Stimulated activated CD8-positive, alpha-beta memory T cell treated with anti-CD3 and anti-CD28 coated beads, Interleukin-15, amount 100 ng/mL, for 4 hours (primary cell): ENCODE results near the gene UBE2E3.
"Not testable (repeated sequence)": the region's sequence is repeated elsewhere in the genome, so short reads cannot be mapped to it uniquely, and the experiment has no call there.

Source experiments
- DNase-seq, 2 donors: peaks; one replicate each; pipeline ENCODE4 v3.0.0-alpha.2; 2020; ENCODE audit warnings: low read depth in 2 of 2

Gene UBE2E3

DNA sequence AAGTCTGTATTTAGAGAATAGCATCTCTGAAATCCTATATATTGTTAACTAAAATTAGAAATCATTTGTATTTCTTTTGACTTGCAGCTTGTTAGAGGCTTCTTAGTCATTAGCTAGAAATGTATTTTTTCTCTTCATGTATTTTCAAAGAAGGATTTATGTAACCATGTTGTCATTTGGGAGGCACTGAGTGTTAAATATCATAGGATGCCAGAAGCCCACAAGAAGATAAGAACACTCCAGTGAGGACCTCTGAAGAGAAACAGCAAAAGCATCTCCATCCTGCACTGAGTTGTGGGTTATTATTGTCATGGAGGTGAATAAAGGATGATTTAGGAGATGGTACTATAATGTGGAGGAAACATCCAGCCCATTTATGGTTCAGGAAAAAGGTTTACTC lies 93.5 kb downstream of the UBE2E3 start:
- DNase-seq, result no peak

DNA sequence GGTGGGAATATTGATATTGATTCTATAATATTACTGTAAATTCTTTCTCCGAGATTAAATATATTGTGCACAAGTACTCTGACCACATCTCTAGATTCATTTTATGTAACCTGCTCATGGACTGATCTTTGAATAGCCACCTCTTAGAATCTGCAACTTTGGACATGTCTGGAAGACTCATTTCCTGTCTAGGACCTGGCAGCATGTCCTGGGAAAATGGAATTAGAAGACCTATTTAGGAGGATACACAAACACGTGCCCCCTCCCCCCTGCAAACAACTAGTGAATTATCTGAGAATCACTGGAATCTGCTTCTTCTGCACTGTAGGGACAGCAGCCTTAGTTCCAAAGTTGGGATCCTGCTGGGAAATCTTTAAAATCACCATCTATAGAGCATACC lies 94.1 kb downstream of the UBE2E3 start:
- DNase-seq, result no peak

DNA sequence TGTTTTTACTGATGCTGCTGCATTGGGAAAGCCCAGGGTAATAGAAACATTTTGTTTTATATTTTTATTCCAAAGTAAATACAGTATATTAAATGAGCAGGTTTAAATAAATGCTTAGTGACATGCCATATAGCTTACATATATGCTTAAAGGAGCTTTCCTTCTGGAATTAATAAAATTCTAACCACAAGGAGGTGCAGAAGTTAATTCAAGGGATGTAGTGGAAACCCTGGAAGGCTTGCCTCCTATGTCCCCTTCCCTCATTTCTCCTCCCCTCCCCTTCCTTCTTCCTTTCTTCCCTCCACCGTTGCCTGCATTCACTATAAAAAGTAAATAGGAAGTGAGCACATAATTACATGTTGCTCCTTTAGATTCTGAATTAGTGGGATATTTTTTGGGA lies 96.3 kb downstream of the UBE2E3 start:
- DNase-seq, result no peak

DNA sequence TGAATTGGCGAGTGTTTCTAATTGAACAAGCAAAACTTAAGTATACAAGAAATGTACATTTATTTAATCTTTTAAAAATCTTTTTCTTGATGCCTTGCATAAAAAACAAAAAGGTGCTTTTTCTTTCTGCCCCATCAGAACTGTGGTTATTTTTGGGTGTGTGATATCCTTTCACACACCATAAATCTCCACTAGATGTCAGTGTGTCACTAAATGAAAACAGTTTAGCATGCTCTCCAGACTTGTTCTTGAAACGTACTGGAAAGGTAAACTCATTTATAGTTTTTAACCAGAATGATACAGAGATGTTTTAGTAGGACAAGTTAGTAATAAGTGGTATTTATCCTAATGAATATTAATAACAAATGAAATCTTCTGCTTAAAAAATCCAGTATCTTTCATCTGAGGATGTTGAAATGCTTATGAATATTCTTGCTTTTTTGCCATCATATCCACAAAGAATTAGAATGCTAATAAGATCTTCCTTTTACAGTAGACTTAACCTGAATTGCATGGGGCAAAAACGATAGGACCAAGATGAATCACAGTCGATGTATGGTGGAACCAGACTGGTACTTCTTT lies 96.8 kb downstream of the UBE2E3 start:
- DNase-seq, result no peak

DNA sequence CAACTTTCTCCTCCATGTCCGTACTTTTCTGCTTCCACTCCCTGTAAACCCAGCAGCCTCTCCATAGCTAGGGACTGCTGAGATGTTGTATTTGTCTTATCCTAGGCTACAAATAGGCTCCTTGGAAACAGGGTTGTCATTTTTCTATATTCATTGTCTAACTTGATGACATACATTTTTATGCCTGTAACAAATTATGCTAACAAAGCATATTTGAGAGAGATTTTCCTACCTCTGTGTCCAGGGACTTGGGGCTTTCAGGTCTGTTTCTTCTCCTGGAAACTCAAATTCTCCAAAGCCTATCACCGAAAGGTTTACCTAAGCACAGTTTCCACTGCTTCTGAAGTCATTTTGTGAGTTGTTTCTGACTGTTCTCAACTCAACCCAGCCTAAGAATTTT lies 102.7 kb downstream of the UBE2E3 start:
- DNase-seq, result no peak

DNA sequence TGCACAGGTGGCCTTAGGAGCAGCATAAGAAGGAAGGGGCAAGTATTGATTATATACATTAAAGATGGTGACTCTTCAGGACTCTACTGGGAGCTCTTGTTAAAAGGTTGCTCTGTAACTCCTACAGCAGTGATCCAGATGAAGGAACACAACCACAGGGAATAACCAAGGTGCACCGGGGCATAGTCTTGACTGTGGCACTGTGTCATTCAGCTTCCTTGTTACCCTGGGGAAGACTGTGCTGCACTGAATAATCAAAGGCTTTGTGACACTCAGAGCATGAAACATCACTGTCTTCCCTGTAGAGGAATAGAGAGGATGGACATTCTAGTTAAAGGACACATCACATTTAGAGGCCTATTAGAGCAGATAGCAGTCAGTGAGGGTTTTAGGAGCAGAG lies 105.3 kb downstream of the UBE2E3 start:
- DNase-seq, result no peak

DNA sequence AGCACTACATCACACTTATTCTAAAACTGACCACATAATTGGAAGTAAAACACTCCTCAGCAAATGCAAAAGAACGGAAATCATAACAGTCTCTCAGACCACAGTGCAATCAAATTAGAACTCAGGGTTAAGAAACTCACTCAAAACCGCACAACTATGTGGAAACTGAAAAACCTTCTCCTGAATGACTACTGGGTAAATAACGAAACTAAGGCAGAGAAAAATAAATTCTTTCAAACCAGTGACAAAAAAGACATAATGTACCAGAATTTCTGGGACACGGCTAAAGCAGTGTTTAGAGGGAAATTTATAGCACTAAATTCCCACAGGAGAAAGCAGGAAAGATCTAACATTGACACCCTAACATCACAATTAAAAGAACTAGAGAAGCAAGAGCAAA lies 111.5 kb downstream of the UBE2E3 start:
- not testable (repeated sequence) for DNase-seq

DNA sequence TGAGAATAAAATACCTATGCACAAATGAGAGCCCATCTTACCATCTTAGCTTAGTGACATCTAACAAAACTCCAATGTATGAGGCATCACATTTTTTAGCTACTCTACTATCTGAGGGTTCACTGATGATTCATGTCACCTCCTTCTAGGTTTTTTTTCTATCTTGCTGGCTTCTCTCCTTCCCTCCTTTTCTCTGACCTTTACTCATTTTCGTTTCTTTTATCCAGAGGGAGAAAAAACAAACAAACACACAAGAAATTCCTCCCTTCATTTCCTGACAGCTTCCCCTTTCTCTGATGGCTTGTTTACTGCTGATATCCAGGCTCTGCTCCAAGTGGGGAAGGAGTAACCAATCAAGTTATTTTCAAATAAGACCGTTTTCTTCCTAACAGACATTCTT lies 115.1 kb downstream of the UBE2E3 start:
- no peak for DNase-seq

DNA sequence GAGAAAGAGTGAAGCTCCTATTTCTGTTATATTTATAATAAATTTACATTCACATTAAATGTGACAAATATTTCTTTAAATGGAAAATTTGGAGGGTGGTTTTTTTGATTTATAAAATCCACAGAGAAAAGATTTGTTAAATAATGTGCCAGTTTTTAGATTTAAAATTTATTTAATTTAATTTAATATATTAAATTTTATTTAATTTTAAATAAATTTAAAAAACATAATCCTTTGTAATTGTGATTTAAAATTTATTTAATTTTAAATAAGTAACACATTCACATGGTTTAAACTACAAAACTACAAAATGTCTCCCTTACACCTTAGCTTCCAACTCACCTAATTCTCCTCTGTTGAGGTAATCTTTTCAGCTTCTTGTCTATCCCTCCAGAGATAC lies 123.3 kb downstream of the UBE2E3 start:
- DNase-seq, result no peak

DNA sequence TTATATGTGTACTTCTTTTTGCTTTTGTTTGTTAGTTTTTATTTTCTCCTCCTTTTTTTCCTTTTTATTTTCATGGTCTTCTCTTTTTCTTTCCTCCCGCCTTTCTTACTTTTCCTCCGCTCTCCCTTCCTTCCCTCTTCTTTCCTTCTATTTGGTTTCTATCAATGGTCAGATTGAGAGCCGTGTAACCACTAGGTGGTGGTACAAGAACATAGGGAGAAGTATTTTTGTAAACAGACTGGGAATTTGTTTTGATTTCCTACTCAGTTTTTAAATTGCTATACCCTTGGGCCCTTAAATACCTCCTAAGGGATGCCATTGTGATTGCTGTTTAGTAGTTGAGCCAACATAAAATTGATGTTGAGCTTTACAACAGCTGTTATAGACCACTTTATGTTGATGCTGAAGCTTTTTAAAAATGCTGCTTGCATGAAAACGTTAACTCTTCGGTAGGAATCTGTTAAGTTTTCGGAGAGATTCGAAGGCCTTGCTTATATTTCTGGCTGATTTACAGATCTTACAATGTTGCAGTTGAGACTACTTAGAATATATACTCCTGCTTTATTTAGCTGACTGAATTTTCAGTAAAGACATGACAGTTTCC lies 124.2 kb downstream of the UBE2E3 start:
- no peak for DNase-seq

DNA sequence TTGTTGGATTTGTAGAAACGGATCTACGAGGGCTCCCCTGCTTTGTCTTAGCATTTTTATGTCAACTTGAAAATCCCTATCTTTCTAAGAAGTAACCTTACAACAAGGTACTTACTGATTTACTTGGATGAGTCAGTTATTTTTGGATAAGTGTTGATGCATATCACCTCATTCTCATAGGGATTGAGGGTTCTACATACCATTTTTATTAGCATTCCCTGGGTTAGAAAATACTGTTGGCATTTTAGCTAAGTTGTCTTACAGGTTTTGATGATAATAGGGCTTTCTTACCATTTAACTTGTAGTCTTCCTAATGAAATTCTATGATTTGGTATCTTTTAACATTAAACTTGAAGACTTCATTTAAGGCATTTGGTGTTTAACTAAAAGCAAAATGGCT lies 125.2 kb downstream of the UBE2E3 start:
- DNase-seq, result no peak

DNA sequence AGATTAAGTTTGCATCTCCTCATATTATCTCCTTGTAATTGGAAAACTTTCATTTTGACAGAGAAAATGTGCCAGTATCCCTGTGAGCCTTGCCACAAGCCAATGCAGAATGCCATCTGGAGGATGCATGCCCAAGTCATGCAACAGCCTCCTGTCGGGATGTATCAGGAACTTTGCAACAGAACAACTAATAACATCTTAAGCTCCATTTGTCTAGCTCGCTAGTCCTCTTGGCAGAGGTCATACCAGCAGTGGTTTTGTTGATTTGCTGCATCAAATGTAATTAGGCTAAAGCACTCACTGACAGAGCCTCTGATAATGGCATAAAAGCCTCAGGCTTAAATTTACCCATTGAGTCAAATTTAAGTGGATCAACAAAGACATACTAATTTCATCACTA lies 125.8 kb downstream of the UBE2E3 start:
- no peak for DNase-seq

DNA sequence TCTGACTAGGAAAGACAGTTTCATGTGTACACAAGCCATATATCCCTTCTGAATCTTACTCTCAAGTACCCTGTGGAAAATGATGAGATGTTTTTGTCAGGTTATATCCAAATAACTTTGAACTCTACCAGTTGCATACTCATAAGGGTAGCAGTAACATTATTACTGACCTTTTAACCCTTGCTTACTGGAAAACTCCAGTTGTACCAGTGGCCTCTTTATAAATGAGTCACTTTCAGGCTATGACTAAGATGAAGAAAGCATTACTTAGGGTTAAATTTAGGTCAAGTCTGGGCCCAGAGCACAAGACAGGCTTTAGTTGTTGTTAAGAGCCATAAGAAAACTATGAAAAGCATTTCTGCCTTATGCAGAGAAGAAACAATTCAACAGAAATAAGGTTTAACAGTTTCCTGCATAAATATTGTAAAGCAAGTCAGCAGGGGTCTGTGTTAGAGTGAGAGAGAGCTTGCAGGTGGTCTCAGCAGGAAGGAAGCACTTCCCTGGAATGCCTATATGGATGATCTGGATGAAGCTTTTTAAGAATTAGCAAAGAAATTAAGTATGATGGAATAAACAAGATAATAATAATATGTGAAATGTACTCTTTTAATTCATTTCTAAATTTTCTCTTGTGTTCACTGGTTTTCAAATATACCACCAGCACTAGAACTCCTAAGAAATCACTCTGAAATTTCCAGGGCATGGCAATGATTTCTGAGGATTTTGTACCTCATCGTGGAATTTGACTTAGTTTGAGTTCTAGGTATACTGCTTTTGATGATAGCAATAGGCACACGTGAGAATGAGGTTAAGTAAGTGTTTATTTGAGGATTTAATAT lies 126.6 kb downstream of the UBE2E3 start:
- DNase-seq, result no peak

DNA sequence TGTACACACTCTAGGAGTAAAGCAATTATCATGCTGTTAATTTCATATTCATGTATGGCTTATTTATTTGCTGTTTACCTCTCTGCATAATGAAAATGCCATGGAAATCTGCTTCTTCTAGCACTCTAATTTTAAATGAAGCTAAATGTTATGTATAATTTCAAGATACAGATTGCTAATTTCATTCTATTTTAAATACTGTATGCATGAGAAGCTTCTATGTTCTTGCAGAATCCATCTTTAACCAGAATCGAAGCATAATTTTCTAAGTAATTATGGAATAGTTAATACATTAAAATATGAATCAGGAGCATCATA lies 127.2 kb downstream of the UBE2E3 start:
- no peak for DNase-seq

DNA sequence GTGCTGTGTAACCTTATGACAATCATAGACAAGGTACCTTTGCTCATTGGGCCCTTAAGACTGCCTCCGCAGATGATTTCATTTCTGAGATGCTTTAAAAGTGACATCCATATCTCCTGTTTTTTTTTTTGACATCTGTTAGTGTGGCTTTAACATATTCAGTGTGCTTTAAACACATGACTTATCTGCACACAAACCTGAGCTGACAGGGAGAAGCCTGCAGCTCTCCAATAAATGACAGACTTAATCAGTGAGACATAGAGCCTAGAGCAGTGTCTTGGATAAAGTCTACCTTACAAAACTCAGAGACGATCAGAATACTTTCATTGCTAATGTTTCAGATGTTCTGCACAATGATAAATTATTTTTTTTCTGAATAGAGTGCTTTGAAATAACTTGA lies 130.7 kb downstream of the UBE2E3 start:
- DNase-seq, result no peak

DNA sequence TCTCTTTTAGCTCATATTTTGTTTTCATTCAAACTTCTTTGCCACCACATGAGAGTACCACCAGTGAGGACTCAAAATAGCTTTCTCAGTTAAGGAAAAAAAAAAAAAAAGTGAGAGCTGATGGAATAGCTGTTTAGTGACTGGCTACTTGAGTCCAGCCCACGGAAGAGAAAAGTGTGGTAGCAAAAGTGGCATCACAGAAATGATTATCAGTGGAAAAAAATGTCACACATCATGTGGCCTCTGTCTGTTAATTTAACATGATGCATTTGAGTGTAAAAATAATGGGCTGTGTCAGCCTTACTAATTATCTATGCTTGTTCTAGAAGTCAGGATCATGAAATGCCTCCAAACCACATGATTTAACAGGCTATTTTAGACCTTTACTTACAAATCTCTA lies 132.5 kb downstream of the UBE2E3 start:
- no peak for DNase-seq
